A673 (cell line): ENCODE measurements around the gene CHAC2. TPM values are rescaled to one million over a fixed set of nuclear protein-coding genes. Genes with fewer than 3 reads are reported as not detected.

Source experiments
- BruUV-seq: library from RNA; stranded (reverse); fragments of 400-500 nt; replicated peaks from 2 replicates; lab custom pipeline; 2021; lab: Mats Ljungman, UMichigan
- CTCF ChIA-PET: fragments of 300-600 bp; sonication (Branson Sonifier 250); formaldehyde crosslinking; loops from one replicate; lab custom pipeline; 2022; ENCODE audit warnings: antibody characterized with exemption; lab: Charles Lee
- POLR2A ChIA-PET: fragments of 300-600 bp; sonication (Branson Sonifier 250); formaldehyde crosslinking; loops from one replicate; lab custom pipeline; 2022; ENCODE audit warnings: antibody characterized with exemption; ENCODE audit not compliant: low non-redundant PET; lab: Charles Lee
- DNase-seq: peaks from one replicate; pipeline ENCODE4 v3.0.0-alpha.2; 2015; ENCODE audit warnings: low spot score
- H3K27ac ChIP-seq: fragments of 200-600 bp; sonication (generic); 2 replicates; pipeline ENCODE4 v1.5.1; 2016; ENCODE audit warnings: mixed run types, low read depth, mild to moderate bottlenecking, mixed read lengths, antibody characterized with exemption, low read length; ENCODE audit not compliant: poor library complexity, severe bottlenecking
- H3K27me3 ChIP-seq: fragments of 200-600 bp; sonication (generic); replicated peaks from 2 replicates; pipeline ENCODE4 v1.6.1; 2017; ENCODE audit warnings: mixed run types, low read depth, mild to moderate bottlenecking, mixed read lengths, antibody characterized with exemption, low read length; ENCODE audit not compliant: insufficient read depth, poor library complexity
- H3K36me3 ChIP-seq: fragments of 200-600 bp; sonication (generic); 2 replicates; pipeline ENCODE4 v1.6.1; 2016; ENCODE audit warnings: mixed run types, mild to moderate bottlenecking, mixed read lengths, antibody characterized with exemption, low read length; ENCODE audit not compliant: insufficient read depth, poor library complexity, severe bottlenecking
- H3K4me1 ChIP-seq: fragments of 200-600 bp; sonication (generic); 2 replicates; pipeline ENCODE4 v1.6.1; 2017; ENCODE audit warnings: mixed run types, mild to moderate bottlenecking, mixed read lengths, antibody characterized with exemption, low read length; ENCODE audit not compliant: insufficient read depth, poor library complexity, severe bottlenecking
- H3K4me3 ChIP-seq: fragments of 200-600 bp; sonication (generic); 2 replicates; pipeline ENCODE4 v1.5.1; 2016; ENCODE audit warnings: low read depth, mixed run types, mild to moderate bottlenecking, mixed read lengths, low read length; ENCODE audit not compliant: poor library complexity, severe bottlenecking
- H3K9me3 ChIP-seq: fragments of 200-600 bp; sonication (generic); 2 replicates; pipeline ENCODE4 v1.6.1; 2016; ENCODE audit warnings: mixed run types, low read depth, mild to moderate bottlenecking, mixed read lengths, antibody characterized with exemption, low read length; ENCODE audit not compliant: poor library complexity, severe bottlenecking
- CTCF ChIP-seq: fragments of 300-800, 200-600 bp; sonication (generic); conservative IDR thresholded peaks from 2 replicates; pipeline ENCODE4 v1.5.1; 2017; ENCODE audit warnings: low read depth, mild to moderate bottlenecking, antibody characterized with exemption, low read length, moderate library complexity, mixed read lengths
- EZH2 ChIP-seq: fragments of 200-600 bp; sonication (generic); IDR thresholded peaks from 2 replicates; pipeline ENCODE4 v1.6.1; 2017; ENCODE audit warnings: borderline replicate concordance, low read depth, mild to moderate bottlenecking, mixed read lengths, antibody characterized with exemption, low read length; ENCODE audit not compliant: poor library complexity, severe bottlenecking
- intact Hi-C: fragments of 100-400 bp; cut with micrococcal nuclease; formaldehyde crosslinking; loops from one replicate; pipeline ENCODE4 v1.10.0; 2022; ENCODE audit not compliant: unreplicated experiment
- total RNA-seq: library from RNA; stranded (reverse); gene quantifications from 2 replicates; pipeline ENCODE4 v1.2.3, GENCODE V29; 2021

The CHAC2 gene
- total RNA-seq, 1 experiment from 2014 or later, result 20.1 TPM

- intact Hi-C loops, result loop anchor here (10.0 kb wide), 1 partner anchor 395 kb away; no protein-coding TSS in a partner anchor
- Histone ChIP-seq H3K27me3 (no peaks in the 10 kb centered on the region), H3K9me3 (no peaks in the 10 kb centered on the region), H3K36me3 (peaks cover 24% of the 10 kb centered on the region), H3K4me1 (no peaks in the 10 kb centered on the region), H3K27ac (no peak overlapping the region), H3K4me3 (no peak overlapping the region)
- ChIA-PET CTCF (no interaction called here), POLR2A (no interaction called here)
- no TSS peak for BruUV-seq
- TF ChIP-seq CTCF (no peak), EZH2 (no peak)
- DNase-seq, result no peak
Observed at GRCh38 chr2:53819634-53820033, 52.0 kb downstream of the CHAC2 start.

GRCh38 chr2:53820048-53820447 lies 52.4 kb downstream of the CHAC2 start:
- H3K9me3 ChIP-seq, result no peaks in the 10 kb centered on the region
- H3K27me3 ChIP-seq, result no peaks in the 10 kb centered on the region
- no peak overlapping the region for H3K4me3 ChIP-seq
- POLR2A ChIA-PET, result no interaction called here
- no TSS peak for BruUV-seq
- no peak for TF ChIP-seq CTCF
- TF ChIP-seq EZH2, result no peak
- peaks cover 22% of the 10 kb centered on the region for H3K36me3 ChIP-seq
- H3K4me1 ChIP-seq, result no peaks in the 10 kb centered on the region
- CTCF ChIA-PET, result no interaction called here
- intact Hi-C loops, result loop anchor here (10.0 kb wide), 1 partner anchor 395 kb away; no protein-coding TSS in a partner anchor
- DNase-seq, result no peak
- no peak overlapping the region for H3K27ac ChIP-seq

- TF ChIP-seq EZH2, result no peak
- TF ChIP-seq CTCF, result no peak
- no peak overlapping the region for H3K27ac ChIP-seq
- ChIA-PET POLR2A (no interaction called here), CTCF (no interaction called here)
- BruUV-seq, result no TSS peak
- intact Hi-C loops, result loop anchor here (10.0 kb wide), 1 partner anchor 396 kb away; no protein-coding TSS in a partner anchor
- no peaks in the 10 kb centered on the region for H3K9me3 ChIP-seq
- no peaks in the 10 kb centered on the region for H3K4me1 ChIP-seq
- H3K27me3 ChIP-seq, result no peaks in the 10 kb centered on the region
- peaks cover 16% of the 10 kb centered on the region for H3K36me3 ChIP-seq
- DNase-seq, result no peak
- no peak overlapping the region for H3K4me3 ChIP-seq
Observed at GRCh38 chr2:53820711-53821110, 53.1 kb downstream of the CHAC2 start.
